ENCODE measurements around the gene CNTN4.

DNA sequence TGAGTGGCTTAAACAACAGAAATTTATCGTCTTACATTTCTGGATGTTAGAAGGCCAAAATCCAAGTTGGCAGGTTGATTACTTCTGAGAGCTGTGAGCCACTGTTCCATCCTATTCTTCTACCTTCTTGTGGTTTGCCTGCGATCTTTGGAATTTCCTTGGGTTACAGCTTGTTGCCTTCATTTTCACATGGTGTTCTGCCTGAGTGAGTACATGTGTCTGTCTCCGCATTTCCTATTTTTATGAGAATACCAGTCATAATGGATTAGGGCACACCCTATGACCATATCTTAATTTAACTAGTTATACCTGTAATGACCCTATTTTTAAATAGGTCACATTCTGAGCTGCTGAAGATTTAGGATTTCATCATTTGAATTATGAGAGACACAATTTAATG lies 294.3 kb downstream of the CNTN4 start:
- TF ChIP-seq, protein P1, sequence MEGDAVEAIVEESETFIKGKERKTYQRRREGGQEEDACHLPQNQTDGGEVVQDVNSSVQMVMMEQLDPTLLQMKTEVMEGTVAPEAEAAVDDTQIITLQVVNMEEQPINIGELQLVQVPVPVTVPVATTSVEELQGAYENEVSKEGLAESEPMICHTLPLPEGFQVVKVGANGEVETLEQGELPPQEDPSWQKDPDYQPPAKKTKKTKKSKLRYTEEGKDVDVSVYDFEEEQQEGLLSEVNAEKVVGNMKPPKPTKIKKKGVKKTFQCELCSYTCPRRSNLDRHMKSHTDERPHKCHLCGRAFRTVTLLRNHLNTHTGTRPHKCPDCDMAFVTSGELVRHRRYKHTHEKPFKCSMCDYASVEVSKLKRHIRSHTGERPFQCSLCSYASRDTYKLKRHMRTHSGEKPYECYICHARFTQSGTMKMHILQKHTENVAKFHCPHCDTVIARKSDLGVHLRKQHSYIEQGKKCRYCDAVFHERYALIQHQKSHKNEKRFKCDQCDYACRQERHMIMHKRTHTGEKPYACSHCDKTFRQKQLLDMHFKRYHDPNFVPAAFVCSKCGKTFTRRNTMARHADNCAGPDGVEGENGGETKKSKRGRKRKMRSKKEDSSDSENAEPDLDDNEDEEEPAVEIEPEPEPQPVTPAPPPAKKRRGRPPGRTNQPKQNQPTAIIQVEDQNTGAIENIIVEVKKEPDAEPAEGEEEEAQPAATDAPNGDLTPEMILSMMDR (IDR thresholded peaks at IDR 0.05) = no peak
- no peak for TF ChIP-seq POLR2A (IDR thresholded peaks at IDR 0.05)

All from vagina (tissue), 2 donors.